ENCODE measurements around the gene GTF2H2C. TPM values are rescaled to one million over a fixed set of nuclear protein-coding genes. Genes with fewer than 3 reads are reported as not detected.
"Not testable (repeated sequence)": the region's sequence is repeated elsewhere in the genome, so short reads cannot be mapped to it uniquely, and the experiment has no call there.

Gene GTF2H2C
- 53.8 and 67.9 TPM in 2 replicates for total RNA-seq (ENCODE audit: low replicate concordance)

GRCh38 chr5:69559908-69560330 is at the start of gene GTF2H2C:
Gene GTF2H2C (plus strand): TSS chr5:69560191. CDS start chr5:69565133, 4,942 bp downstream.
- DNase-seq (ENCODE audit: low read depth) = peak; percentile 65
- TF ChIP-seq CTCF (IDR thresholded peaks at IDR 0.05; ENCODE audit: insufficient read depth, low read length) = peak; percentile 32
- peak within 1 kb of the TSS; percentile 57 for H3K4me3 ChIP-seq (ENCODE audit: low read depth, low read length)

- no peak for DNase-seq (ENCODE audit: low read depth)
- H3K4me3 ChIP-seq (ENCODE audit: low read depth, low read length) = no peak overlapping the region
- TF ChIP-seq CTCF (IDR thresholded peaks at IDR 0.05; ENCODE audit: insufficient read depth, low read length) = no peak
Observed at GRCh38 chr5:69510694-69511093, 49.3 kb upstream of the GTF2H2C start.

GRCh38 chr5:69512740-69513260 is 47.2 kb upstream of the GTF2H2C start:
- DNase-seq (ENCODE audit: low read depth) = peak; percentile 90
- TF ChIP-seq CTCF (IDR thresholded peaks at IDR 0.05; ENCODE audit: insufficient read depth, low read length) = no peak
- no peak overlapping the region for H3K4me3 ChIP-seq (ENCODE audit: low read depth, low read length)

GRCh38 chr5:69515570-69515969 is 44.4 kb upstream of the GTF2H2C start:
- H3K4me3 ChIP-seq (ENCODE audit: low read depth, low read length); DNase-seq (ENCODE audit: low read depth): not testable (repeated sequence)

GRCh38 chr5:69516769-69517168 is 43.2 kb upstream of the GTF2H2C start:
- TF ChIP-seq CTCF (IDR thresholded peaks at IDR 0.05; ENCODE audit: insufficient read depth, low read length) = no peak

GRCh38 chr5:69517763-69518212 is 42.2 kb upstream of the GTF2H2C start:
- no peak overlapping the region for H3K4me3 ChIP-seq (ENCODE audit: low read depth, low read length)
- peak; percentile 54 for DNase-seq (ENCODE audit: low read depth)
- no peak for TF ChIP-seq CTCF (IDR thresholded peaks at IDR 0.05; ENCODE audit: insufficient read depth, low read length)

More at GRCh38 chr5:69516769-69517168, 43.2 kb upstream of the GTF2H2C start:
- no peak for DNase-seq (ENCODE audit: low read depth)
- H3K4me3 ChIP-seq (ENCODE audit: low read depth, low read length) = no peak overlapping the region

GRCh38 chr5:69519285-69519684 is 40.7 kb upstream of the GTF2H2C start:
- no peak for TF ChIP-seq CTCF (IDR thresholded peaks at IDR 0.05; ENCODE audit: insufficient read depth, low read length)
- H3K4me3 ChIP-seq (ENCODE audit: low read depth, low read length) = no peak overlapping the region
- no peak for DNase-seq (ENCODE audit: low read depth)
